Effector memory CD8-positive, alpha-beta T cell (primary cell): Measurements from ENCODE around the gene FAHD1.

Source experiments
- ATAC-seq: fragments of 150-1000 bp; cut with Tn5 transposase; replicated peaks from 2 replicates; pipeline ENCODE4 v1.10.0; 2021; ENCODE audit warnings: mild to moderate bottlenecking, moderate library complexity
- DNase-seq, 3 experiments: peaks; one replicate each; pipeline ENCODE4 v3.0.0; 2021
- H3K27ac Mint-ChIP-seq, 2 donors: one replicate each; pipeline ENCODE4 v1.8.0; 2022; ENCODE audit warnings: mild to moderate bottlenecking in 2 of 2, mixed read lengths in 2 of 2, moderate library complexity in 2 of 2
- H3K27me3 Mint-ChIP-seq, 2 donors: one replicate each; pipeline ENCODE4 v1.8.0; 2022; ENCODE audit warnings: mixed read lengths in 2 of 2
- H3K36me3 Mint-ChIP-seq: one replicate; pipeline ENCODE4 v1.8.0; 2022; ENCODE audit warnings: mild to moderate bottlenecking, moderate library complexity, mixed read lengths; ENCODE audit not compliant: insufficient read depth
- H3K4me1 Mint-ChIP-seq, 2 donors: one replicate each; pipeline ENCODE4 v1.8.0; 2022; ENCODE audit warnings: low read depth in 2 of 2, mixed read lengths in 2 of 2
- H3K4me3 Mint-ChIP-seq, 2 donors: one replicate each; pipeline ENCODE4 v1.8.0; 2022; ENCODE audit warnings: mild to moderate bottlenecking in 2 of 2, mixed read lengths in 2 of 2, moderate library complexity in 2 of 2
- H3K9me3 Mint-ChIP-seq, 2 donors: one replicate each; pipeline ENCODE4 v1.8.0; 2022; ENCODE audit warnings: mixed read lengths in 2 of 2

FAHD1 gene

GRCh38 chr16:1816396-1817275 is 10.4 kb upstream of the FAHD1 start:
- DNase-seq = no peak
- no peaks in the 10 kb centered on the region for H3K9me3 Mint-ChIP-seq
- H3K4me3 Mint-ChIP-seq = no peak overlapping the region
- H3K27ac Mint-ChIP-seq = no peak overlapping the region
- peaks cover 47% of the 10 kb centered on the region for H3K36me3 Mint-ChIP-seq
- no peaks in the 10 kb centered on the region for H3K27me3 Mint-ChIP-seq
- H3K4me1 Mint-ChIP-seq = peaks cover 6% of the 10 kb centered on the region in 2 donors
- ATAC-seq = no peak

- H3K4me1 Mint-ChIP-seq = peaks cover 6% of the 10 kb centered on the region in 2 donors
- DNase-seq = no peak
- H3K9me3 Mint-ChIP-seq = no peaks in the 10 kb centered on the region
- H3K27me3 Mint-ChIP-seq = no peaks in the 10 kb centered on the region
- peaks cover 43% of the 10 kb centered on the region for H3K36me3 Mint-ChIP-seq
- H3K27ac Mint-ChIP-seq = no peak overlapping the region
- no peak for ATAC-seq
- no peak overlapping the region for H3K4me3 Mint-ChIP-seq
Measured at GRCh38 chr16:1817276-1817589, 9.8 kb upstream of the FAHD1 start.

- H3K36me3 Mint-ChIP-seq = peaks cover 39% of the 10 kb centered on the region
- no peak for DNase-seq
- no peak for ATAC-seq
- no peaks in the 10 kb centered on the region for H3K27me3 Mint-ChIP-seq
- no peak overlapping the region for H3K27ac Mint-ChIP-seq
- peaks cover 6 to 9% of the 10 kb centered on the region in 2 donors for H3K4me1 Mint-ChIP-seq
- no peak overlapping the region for H3K4me3 Mint-ChIP-seq
- no peaks in the 10 kb centered on the region for H3K9me3 Mint-ChIP-seq
Measured at GRCh38 chr16:1817716-1818115, 9.3 kb upstream of the FAHD1 start.

GRCh38 chr16:1818204-1818872 is 8.7 kb upstream of the FAHD1 start:
- Mint-ChIP-seq H3K4me3 (no peak overlapping the region), H3K9me3 (no peaks in the 10 kb centered on the region), H3K27me3 (no peaks in the 10 kb centered on the region), H3K36me3 (peaks cover 35% of the 10 kb centered on the region), H3K27ac (no peak overlapping the region), H3K4me1 (peaks cover 2 to 6% of the 10 kb centered on the region in 2 donors)
- ATAC-seq (no peak), DNase-seq (no peak)

GRCh38 chr16:1818873-1819525 is 8.0 kb upstream of the FAHD1 start:
- Mint-ChIP-seq H3K4me3 (no peak overlapping the region), H3K4me1 (peaks cover 2 to 7% of the 10 kb centered on the region in 2 donors), H3K36me3 (peaks cover 31% of the 10 kb centered on the region), H3K27me3 (no peaks in the 10 kb centered on the region), H3K27ac (no peak overlapping the region), H3K9me3 (no peaks in the 10 kb centered on the region)
- ATAC-seq (no peak), DNase-seq (no peak)

GRCh38 chr16:1819611-1820010 is 7.4 kb upstream of the FAHD1 start:
- Mint-ChIP-seq H3K4me1 (peaks cover 4 to 10% of the 10 kb centered on the region in 2 donors), H3K27me3 (no peaks in the 10 kb centered on the region), H3K36me3 (peaks cover 29% of the 10 kb centered on the region), H3K9me3 (no peaks in the 10 kb centered on the region), H3K27ac (peak overlapping the region in 1 of 2 donors; percentile 65), H3K4me3 (no peak overlapping the region)
- DNase-seq (no peak), ATAC-seq (no peak)

- H3K4me1 Mint-ChIP-seq = peaks cover 6 to 13% of the 10 kb centered on the region in 2 donors
- H3K36me3 Mint-ChIP-seq = peaks cover 27% of the 10 kb centered on the region
- ATAC-seq = no peak
- H3K27me3 Mint-ChIP-seq = no peaks in the 10 kb centered on the region
- H3K4me3 Mint-ChIP-seq = no peak overlapping the region
- no peaks in the 10 kb centered on the region for H3K9me3 Mint-ChIP-seq
- no peak overlapping the region for H3K27ac Mint-ChIP-seq
- DNase-seq = no peak
Measured at GRCh38 chr16:1820096-1820945, 6.7 kb upstream of the FAHD1 start.

- no peak overlapping the region for H3K27ac Mint-ChIP-seq
- DNase-seq (no peak), ATAC-seq (no peak)
- H3K36me3 Mint-ChIP-seq = peaks cover 22% of the 10 kb centered on the region
- peaks cover 10 to 13% of the 10 kb centered on the region in 2 donors for H3K4me1 Mint-ChIP-seq
- no peaks in the 10 kb centered on the region for H3K27me3 Mint-ChIP-seq
- H3K9me3 Mint-ChIP-seq = no peaks in the 10 kb centered on the region
- no peak overlapping the region for H3K4me3 Mint-ChIP-seq
Measured at GRCh38 chr16:1820946-1821290, 6.1 kb upstream of the FAHD1 start.

- Mint-ChIP-seq H3K4me1 (peaks cover 11 to 13% of the 10 kb centered on the region in 2 donors), H3K9me3 (no peaks in the 10 kb centered on the region), H3K27me3 (no peaks in the 10 kb centered on the region), H3K4me3 (no peak overlapping the region), H3K27ac (no peak overlapping the region), H3K36me3 (peaks cover 23% of the 10 kb centered on the region)
- no peak for ATAC-seq
- DNase-seq = no peak
Measured at GRCh38 chr16:1821861-1822611, 5.0 kb upstream of the FAHD1 start.

GRCh38 chr16:1822801-1823200 is 4.2 kb upstream of the FAHD1 start:
- DNase-seq = no peak
- Mint-ChIP-seq H3K36me3 (peaks cover 22% of the 10 kb centered on the region), H3K27ac (no peak overlapping the region), H3K27me3 (no peaks in the 10 kb centered on the region), H3K9me3 (no peaks in the 10 kb centered on the region), H3K4me1 (peaks cover 19% of the 10 kb centered on the region in 2 donors), H3K4me3 (no peak overlapping the region)
- ATAC-seq = no peak

- Mint-ChIP-seq H3K27ac (peak overlapping the region in 1 of 2 donors; percentile 10), H3K4me1 (peaks cover 19 to 21% of the 10 kb centered on the region in 2 donors), H3K36me3 (peaks cover 26% of the 10 kb centered on the region), H3K4me3 (peak overlapping the region in 1 of 2 donors; percentile 20), H3K27me3 (no peaks in the 10 kb centered on the region), H3K9me3 (no peaks in the 10 kb centered on the region)
- ATAC-seq (no peak), DNase-seq (no peak)
Measured at GRCh38 chr16:1823821-1824220, 3.2 kb upstream of the FAHD1 start.

- ATAC-seq (no peak), DNase-seq (no peak)
- no peak overlapping the region for H3K27ac Mint-ChIP-seq
- H3K4me1 Mint-ChIP-seq = peaks cover 19 to 26% of the 10 kb centered on the region in 2 donors
- H3K4me3 Mint-ChIP-seq = peak overlapping the region; percentile 67 to 74
- peaks cover 22% of the 10 kb centered on the region for H3K36me3 Mint-ChIP-seq
- no peaks in the 10 kb centered on the region for H3K9me3 Mint-ChIP-seq
- H3K27me3 Mint-ChIP-seq = no peaks in the 10 kb centered on the region
Measured at GRCh38 chr16:1825381-1825863, 1.6 kb upstream of the FAHD1 start.
